Pulmonary artery endothelial cell (primary cell): ENCODE measurements around the gene METTL1. TPM values are rescaled to one million over a fixed set of nuclear protein-coding genes. Genes with fewer than 3 reads are reported as not detected.
"Not testable (repeated sequence)": the region's sequence is repeated elsewhere in the genome, so short reads cannot be mapped to it uniquely, and the experiment has no call there.

ENCODE experiments used
- DNase-seq: peaks from one replicate; pipeline ENCODE4 v3.0.0-alpha.2; 2011; ENCODE audit warnings: low read depth, low spot score
- total RNA-seq: library from RNA; depleted of rRNA; stranded (reverse); fragments of >200 nt; gene quantifications from 2 replicates; pipeline ENCODE4 v1.2.3, GENCODE V29; 2014

The METTL1 gene
- total RNA-seq, 1 donor from 2014 or later = 5.0 TPM

- DNase-seq = no peak
Measured at GRCh38 chr12:57797933-57798332, 26.0 kb upstream of the METTL1 start.

- DNase-seq = no peak
Measured at GRCh38 chr12:57796996-57797395, 25.1 kb upstream of the METTL1 start.

GRCh38 chr12:57795354-57795753 is 23.4 kb upstream of the METTL1 start:
- DNase-seq = no peak

GRCh38 chr12:57793920-57794319 is 22.0 kb upstream of the METTL1 start:
- no peak for DNase-seq

DNA sequence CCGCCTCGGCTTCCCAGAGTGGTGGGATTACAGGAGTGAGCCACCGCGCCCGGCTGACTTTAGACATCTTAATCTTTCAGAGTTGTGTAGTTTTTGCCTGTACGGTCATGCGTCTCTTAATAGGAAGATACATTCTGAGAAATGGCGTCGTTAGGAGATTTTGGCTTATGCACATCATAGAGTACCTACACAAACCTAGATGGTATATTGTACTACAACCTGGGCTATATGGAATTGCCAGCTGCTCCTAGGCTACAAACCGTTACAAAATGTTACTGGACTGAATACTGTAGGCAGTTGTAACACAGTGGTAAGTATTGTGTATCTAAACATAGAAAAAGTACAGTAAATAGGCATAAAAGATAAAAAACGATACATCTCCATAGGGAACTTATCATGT is 12.0 kb upstream of the METTL1 start:
- no peak for DNase-seq

- DNase-seq = no peak
Measured at GRCh38 chr12:57783466-57783801, 11.5 kb upstream of the METTL1 start.

- peak; percentile 84 for DNase-seq
Measured at GRCh38 chr12:57782608-57783465, 10.9 kb upstream of the METTL1 start, which contains the start of gene TSFM. TSS of gene TSFM (plus strand) at chr12:57782787. CDS start at chr12:57782802, 15 bp downstream.

DNA sequence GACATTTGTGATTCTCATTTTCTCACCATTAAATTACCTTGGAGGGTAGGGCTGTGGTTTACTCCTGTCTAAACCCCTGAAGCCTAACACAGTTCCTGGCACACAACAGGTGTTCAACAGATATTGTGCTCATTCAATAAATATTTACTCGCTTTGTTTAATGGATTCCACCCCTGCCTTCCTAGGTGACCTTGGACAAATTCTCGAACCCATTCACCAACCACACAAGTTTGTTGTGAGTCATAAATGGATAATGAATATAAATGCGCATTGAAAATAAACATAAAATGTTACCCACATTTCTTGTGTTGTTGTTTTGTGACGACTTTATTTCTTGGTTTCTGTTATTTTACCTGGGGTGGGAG is 10.3 kb upstream of the METTL1 start:
- DNase-seq = no peak

DNA sequence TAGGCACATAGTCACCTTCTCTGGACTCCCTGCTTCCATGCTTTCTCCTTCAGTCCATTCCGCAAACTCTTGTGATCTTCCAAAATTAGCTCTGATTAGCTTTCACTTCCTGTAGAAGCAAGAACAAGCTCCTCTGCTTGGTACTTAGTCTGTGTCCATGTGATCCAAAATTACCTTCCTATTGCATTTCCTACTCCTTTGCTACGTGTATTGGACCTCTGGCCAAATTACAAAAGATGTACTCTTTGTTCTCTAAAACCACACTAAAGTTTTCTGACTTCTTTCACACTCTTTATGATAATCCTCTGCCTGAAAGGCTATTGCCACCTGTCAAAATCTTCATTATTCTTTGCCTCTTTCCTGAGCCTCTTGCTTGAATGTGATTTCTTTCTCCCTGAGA is 9.9 kb upstream of the METTL1 start:
- no peak for DNase-seq

GRCh38 chr12:57781244-57781643 is 9.3 kb upstream of the METTL1 start:
- no peak for DNase-seq

DNA sequence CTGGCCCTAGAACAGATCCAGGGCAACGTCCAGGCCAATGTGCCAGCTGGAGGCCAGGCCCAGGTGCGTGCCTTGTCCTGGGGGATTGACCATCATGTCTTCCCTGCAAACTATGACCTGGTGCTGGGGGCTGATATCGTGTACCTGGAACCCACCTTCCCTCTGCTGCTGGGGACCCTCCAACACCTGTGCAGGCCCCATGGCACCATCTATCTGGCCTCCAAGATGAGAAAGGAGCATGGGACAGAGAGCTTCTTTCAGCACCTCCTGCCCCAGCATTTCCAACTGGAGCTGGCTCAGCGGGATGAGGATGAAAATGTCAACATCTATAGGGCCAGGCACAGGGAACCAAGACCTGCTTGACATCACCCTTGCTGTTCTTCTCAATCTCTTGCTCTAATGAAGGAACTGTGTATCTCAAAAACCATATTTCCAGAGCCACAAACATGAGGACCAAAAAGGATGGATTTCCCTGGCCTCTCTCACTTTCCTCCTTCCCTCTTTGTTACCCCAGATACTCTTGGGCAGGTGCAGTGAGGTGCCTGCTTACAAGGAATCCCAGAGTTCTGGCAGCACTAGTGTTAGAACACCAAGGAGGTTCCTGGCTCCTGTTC is 8.5 kb upstream of the METTL1 start:
- no peak for DNase-seq

GRCh38 chr12:57779736-57780135 is 7.8 kb upstream of the METTL1 start:
- DNase-seq = no peak

- DNase-seq = no peak
Measured at GRCh38 chr12:57777911-57778310, 6.0 kb upstream of the METTL1 start.

DNA sequence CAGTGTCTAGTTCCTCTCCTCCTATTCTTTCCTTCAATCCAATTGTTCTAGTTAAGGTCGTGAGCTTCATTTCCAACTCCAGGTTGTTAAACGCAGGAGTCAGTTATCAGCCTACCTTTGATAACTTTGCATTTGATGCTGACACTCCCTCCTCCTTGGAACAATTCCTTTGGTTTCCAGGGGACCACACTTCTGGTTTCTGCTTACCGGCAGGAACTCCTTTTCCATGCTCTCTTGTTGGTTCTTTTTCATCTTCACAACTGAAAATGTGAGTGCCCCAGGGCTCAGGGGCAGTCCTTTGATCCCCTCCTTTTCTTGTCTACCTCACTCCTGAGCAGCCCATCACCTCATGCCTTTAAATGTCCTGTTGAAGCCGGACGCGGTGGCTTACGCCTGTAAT is 5.5 kb upstream of the METTL1 start:
- no peak for DNase-seq

DNA sequence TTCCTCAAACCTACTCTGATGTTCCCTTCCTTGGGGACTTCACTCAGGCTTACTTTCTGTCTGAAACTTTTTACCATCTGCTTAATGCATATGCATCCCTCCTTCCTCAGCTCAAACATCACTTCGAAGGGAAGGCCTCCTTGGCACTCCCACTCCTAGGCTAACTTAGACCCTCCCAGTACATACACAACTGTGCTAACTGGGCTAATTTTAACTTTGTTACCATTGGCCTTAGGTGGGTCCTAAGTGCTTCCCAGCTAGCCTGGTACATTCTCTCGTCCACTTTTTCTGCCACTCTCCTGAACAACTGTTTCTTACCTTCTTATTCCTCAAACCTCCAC is 4.3 kb upstream of the METTL1 start:
- no peak for DNase-seq

- DNase-seq = no peak
Measured at GRCh38 chr12:57775563-57776246, 3.8 kb upstream of the METTL1 start.

DNA sequence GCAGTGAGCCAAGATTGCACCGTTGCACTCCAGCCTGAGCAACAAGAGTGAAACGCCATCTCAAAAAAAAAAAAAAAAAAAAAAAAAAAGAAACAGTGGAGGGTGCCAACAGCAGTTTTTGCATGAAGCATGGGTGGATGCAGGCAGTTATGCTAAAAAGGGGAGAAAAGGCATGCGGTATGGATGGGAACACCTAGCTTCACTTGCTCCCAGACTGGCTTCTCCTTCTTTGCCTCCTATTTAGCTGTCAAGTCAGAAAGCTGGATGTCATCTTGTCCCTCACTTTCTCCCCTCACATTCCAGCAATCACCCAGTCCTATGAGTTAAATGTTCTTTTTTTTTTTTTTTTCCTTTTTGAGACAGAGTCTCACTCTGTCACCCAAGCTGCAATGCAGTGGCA is 3.1 kb upstream of the METTL1 start:
- no peak for DNase-seq

DNA sequence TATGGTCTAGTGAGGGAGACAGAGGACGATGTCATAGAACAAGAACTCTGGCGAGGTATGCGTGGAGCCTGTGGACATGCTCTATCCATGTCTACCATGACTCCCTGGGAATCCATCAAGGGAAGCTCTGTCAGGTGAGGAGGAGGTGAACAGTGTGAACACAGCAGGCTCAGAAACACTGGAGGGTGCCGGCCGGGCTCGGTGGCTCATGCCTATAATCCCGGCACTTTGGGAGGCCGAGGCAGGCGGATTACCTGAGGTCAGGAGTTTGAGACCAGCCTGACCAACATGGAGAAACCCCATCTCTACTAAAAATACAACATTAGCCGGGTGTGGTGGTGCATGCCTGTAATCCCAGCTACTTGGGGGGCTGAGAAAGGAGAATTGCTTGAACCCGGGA is 2.7 kb upstream of the METTL1 start:
- not testable (repeated sequence) for DNase-seq

DNA sequence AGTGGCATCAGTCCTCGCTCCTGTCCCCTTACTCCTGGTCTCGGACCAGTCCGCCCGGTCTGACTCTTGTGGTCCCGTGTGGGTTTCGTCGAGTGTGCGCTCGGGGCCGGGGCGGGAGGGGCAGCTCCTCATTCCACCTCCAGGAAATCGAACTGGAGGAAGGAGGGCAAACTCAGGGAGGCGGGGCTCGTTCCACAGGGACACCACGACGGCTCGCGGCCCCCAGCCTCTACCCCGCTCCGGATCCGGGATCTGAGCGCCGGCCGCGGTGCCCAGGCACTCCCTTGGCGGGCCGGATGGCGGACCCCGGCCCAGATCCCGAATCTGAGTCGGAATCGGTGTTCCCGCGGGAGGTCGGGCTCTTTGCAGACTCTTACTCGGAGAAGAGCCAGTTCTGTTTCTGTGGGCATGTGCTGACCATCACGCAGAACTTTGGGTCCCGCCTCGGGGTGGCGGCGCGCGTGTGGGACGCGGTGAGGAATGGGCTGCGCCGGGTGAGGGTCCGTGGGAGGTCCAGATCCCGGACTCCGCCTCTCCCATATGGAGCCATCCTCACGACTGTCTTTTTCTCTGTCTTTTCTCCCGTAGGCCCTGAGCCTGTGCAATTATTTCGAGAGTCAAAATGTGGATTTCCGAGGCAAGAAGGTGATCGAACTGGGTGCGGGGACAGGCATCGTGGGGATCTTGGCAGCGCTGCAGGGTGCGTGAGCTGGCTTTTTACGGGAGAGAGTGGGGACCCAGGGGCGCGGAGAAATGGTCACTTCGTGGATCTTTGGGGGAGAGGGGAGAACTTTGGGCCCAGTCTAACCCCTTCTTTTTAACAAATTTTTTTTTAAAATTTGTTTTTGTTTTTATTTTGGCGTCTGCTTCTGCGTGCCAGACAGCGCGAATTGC is 771 bp upstream of the METTL1 start, which contains the start of gene EEF1AKMT3:
EEF1AKMT3 (plus strand) TSS at position 186 of the 894 bp plus-strand sequence; CDS start at position 297, 111 bp downstream.
- no peak for DNase-seq

DNA sequence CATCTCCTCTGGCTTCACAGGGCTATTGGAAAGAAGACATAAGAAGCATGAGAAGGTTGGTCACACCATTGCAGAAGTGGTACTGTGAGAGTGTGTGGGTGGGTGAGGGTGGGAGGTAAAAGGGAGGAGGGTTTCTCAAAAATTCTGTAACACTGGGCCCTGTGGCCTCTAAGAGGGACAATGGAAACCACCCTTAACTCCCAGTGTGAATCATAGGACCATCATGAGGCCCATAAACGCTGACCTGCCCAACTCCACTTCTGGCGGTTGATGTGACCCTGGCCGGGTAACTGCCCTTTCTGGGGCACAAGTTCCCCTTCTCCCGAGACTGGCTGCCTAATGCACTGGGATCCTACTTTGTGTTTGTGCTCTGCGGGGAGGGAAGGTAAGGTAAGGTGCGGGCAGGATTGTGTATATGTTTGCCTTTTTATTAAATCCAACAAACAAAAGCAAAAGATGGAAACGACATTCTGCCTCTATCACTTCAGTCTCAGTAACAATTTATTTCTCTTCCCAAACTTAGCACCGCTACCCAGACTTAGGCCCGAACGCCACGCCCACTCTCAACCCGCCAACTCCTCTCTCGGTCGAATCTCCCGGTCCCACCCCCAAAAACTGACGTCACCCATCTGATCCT is 551 bp downstream of the METTL1 start:
- peak; percentile 58 for DNase-seq

GRCh38 chr12:57770734-57771133 is 1.2 kb downstream of the METTL1 start:
- no peak for DNase-seq
